HPDE6-E6E7 (cell line): ENCODE data around the gene SLC49A3.
"Not testable (repeated sequence)": the region's sequence is repeated elsewhere in the genome, so short reads cannot be mapped to it uniquely, and the experiment has no call there.

Source experiments
- DNase-seq: peaks from one replicate; pipeline ENCODE4 v3.0.0; 2011; ENCODE audit warnings: missing footprints; ENCODE audit errors: extremely low spot score

The SLC49A3 gene

DNA sequence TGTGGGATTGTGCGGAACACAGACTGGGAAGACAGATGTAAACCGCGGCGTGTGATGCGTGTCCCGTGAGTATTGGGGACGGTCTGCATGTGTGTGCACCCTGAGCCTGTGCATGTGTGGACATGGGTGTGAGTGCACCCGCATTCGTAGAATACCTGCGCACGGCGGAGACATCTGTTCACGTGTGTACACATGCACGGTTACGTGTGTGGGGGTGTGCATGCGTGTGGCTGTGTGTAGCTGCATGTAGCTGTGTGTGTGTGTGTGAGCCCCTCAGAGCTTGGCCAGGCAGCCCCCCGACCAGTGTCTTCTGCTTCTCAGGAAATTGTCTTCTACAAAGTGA is 34.5 kb downstream of the SLC49A3 start:
- no peak for DNase-seq

DNA sequence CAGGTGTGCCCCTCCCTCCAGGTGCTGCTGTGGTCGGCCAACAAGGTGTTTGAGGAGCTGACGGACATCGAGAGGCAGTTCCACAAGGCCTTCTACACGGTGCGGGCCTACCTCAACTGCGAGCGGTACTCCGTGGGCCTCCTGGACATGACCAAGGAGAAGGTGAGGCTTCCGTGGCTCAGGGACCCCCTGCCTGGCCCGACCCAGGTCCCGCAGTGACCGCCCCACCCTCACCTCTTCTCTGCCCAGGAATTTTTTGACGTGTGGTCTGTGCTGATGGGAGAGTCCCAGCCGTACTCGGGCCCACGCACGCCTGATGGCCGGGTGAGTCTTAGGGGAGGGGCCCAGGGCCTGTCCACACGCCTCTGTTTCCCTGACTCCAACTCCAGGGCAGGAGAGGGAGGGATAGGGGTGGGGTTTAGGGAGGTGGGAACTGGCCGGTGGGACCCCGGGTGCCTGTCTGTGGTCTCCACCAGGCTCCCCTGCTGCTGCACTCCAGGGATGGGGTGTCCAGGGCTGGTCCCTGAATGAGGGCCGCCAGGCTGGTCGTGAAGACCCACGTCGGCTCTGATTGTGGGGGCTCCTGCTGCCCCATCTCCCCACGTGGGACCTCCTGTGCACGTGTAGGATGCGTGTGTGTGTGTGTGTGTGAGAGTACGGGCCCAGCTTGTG is 35.0 kb downstream of the SLC49A3 start:
- DNase-seq = no peak

DNA sequence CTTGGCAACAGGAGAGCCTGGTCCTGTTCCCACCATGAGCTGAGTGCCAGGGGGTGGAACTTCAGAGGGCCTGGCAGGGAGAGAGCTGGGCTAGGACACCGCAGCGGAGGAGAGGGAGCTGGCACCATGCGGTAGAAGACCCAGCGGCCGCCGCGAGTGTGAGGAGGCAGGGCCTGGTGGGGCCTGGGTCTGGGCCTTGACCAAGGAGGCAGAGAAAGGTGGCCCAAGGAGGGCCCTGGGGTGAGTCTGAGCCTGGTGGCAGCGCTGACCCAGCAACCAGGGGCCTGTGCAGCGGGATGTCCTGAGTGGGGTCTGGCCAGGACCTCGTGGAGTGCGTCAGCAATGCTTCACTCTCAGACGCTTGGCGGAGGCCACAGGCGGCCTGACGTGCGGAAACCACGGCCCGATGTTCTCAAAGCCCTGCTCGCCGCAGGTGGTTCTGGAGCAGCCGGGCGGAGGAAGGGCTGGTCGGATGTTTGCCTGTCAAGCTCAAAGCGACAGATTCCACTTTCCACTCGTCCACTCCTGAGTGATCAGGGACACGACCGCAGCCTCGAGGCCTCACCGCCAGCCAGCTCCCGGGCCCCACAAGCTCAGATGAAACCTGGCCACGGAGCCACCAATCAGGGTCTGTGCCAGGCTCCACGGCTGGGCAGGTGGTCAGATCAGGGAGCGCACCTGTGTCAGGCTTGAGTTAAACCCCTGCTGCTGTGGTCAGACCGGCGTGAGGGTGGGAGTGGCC is 35.7 kb downstream of the SLC49A3 start:
- no peak for DNase-seq

DNA sequence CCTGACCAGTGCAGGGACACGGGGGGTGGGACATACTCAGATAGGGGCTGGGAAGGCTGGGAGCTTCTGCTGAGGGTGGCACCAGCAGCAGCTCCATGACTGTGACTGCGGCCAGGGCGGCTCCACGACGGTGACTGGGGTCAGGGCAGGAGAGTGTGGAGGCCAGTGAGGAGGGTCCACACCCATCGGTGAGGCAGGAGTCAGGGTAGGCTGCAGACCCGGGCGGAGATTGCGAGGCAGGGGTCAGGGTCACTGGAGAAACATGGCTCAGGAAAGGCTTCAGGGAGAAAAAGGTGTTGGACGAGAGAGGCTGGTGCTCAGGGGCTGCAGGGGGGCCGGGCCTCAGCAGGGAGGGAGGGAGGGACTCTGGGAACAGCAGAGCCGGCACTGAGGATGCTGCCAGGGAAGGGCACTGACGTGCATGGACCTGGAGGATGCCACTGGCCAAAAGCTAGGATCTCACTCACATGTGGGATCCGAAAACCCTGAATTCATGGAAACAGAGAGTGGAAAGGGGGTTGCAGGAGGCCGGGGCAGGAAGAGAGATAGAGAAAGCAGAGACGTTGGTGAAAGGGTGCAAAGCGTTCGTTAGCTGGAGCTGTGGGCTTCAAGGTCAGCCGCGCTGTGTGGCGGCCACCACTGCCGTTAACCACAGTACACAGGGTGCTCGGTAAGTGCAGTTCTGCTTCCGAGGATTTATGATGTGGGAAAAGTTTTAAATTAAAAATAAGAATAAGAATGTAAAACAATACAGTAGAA is 36.9 kb downstream of the SLC49A3 start:
- DNase-seq = no peak

DNA sequence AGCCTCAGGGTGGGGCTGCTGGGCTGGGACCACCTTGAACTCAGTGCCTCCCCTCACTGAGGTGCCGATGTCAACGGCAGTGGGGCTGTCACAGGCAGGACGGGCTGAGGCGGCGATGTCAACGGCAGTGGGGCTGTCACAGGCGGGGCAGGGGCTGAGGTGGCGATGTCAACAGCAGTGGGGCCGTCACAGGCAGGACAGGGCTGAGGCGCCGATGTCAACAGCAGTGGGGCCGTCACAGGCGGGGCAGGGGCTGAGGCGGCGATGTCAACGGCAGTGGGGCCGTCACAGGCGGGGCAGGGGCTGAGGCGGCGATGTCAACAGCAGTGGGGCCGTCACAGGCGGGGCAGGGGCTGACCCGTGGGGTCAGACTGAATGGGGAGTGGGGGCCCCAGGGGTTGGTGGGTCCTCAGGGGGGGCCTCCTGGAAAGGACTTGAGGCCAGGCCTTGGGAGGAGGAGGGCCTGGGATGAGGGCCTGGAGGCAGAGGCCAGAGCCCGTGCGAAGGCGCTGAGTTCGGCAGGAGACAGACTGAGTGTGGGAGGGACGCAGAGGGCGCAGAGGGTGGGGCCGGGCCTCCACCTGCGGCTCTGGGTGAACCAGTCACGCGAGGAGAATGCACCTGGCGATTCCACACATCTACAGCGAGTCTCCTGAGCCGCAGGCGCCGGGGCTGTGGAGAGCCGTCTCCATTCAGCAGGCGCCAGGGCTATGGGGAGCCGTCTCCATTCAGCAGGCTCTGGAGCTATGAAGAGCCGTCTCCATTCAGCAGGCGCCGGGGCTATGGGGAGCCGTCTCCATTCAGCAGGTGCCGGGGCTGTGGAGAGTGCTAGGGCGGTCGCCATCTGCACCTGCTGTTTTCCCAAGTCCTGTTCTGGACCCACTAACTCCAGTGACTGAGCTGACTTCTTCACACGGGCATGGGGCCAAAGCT is 37.7 kb downstream of the SLC49A3 start:
- DNase-seq = no peak

DNA sequence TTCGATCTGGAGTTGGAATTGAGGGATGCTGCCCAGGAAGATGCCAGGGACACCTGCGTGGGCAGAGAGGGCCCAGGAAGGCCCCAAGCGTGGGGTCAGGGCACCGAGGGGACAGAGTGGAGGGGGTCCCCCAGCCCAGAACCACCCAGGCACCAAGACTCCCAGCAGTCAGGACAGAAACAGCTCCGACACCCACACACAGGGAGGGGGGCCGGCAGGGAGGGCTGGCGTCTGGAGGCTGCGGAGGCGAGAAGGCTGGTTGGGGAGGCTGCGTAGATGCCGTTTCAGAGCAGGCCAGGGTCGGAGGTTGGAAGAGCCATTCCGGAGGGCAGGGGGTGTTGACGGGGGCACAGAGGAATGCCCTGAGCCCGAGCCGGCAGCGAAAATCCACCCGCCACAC is 38.5 kb downstream of the SLC49A3 start:
- no peak for DNase-seq

DNA sequence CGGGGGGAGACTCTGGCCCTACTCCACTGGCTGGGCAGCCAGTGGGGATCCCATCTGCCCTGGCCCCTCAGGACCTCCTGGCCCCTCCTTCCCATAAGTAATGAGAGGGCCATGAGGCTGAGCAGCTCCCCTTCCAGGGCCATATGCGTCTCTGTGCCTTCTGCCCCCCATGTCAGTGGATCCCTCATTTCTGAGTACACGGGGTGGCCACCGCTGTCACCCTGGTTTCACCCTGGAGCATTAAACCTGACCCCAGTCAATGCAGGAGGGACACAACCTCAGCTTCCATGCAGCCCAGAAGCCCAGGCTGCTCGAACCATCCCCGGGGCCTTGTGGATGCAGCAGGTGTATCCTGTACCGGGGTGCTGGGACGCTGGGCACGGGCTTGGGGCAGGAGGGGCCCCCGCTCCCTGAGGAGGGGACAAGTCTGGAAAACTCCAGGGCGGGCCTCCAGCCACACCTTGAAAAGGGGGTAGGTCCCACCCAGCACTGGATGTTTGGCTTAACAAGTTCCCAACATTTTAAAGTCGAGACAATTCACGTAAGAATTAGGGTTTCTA is 39.1 kb downstream of the SLC49A3 start:
- DNase-seq = no peak

DNA sequence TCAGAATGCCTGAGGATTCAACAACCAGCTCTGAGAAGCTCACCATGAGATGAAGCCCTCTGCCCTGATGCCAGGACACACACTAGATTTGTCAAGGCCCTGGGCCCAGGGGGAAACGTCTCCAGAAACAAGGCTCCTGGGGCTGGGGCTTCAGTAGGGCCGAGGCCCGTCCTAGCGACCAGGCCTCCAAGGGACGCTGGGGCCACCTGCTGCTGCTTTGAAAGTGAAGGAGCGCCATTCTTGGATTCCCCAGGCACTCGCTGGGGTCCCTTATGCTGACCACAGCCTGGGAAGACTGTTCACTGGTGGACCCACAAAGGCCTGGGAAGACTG is 39.7 kb downstream of the SLC49A3 start:
- no peak for DNase-seq

DNA sequence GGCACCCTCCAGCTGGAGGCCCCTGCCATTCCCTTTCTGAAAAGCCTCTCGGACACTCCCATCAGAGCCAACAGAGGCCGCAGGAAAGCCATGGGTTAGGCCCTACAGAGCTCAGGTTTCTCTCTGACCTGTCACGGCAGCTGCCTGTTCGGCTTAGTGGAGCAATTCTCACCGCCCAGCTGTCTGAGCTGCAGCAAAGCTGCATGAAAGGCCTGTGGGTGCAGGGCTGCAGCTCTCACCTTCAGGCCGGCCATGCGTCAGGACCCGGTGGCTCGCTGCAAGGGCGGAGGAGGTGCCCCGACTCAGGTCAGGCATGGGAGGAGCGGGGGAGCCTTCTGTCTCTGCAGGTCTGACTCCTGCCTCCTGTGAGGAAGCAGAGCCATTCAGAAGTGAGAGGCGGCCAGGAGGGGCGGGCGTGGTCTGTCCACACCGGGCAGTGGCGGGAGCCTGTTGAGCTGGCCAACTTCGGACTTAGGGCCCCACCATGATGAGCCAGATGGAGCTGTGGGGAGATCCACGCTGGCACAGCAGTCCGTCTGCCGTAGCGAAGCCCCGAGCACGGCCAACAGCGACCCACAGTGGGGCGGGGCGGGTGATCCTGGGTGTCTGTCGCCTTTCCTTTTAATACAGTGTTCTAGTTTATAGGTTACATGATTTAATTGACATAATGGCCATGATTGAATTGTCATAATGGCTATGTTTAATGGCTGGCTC is 40.2 kb downstream of the SLC49A3 start:
- DNase-seq = peak; percentile 11

DNA sequence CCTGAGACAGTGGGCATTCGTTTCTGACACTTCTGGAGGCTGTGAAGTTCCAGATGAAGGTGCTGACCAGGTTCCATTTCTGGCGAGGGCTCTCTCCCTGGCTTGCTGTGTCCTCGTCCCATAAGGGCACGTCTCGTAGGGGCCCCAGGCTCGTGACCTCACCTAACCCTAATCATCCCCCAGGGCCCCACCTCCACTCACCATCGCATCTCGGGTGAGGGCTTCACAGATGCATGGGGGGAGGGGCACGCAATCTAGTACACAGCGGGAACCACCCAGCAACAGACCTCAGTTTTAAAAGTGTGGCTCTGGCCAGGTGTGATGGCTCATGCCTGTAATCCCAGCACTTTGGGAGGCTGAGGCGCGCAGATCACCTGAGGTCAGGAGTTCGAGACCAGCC is 41.5 kb downstream of the SLC49A3 start:
- DNase-seq = no peak

DNA sequence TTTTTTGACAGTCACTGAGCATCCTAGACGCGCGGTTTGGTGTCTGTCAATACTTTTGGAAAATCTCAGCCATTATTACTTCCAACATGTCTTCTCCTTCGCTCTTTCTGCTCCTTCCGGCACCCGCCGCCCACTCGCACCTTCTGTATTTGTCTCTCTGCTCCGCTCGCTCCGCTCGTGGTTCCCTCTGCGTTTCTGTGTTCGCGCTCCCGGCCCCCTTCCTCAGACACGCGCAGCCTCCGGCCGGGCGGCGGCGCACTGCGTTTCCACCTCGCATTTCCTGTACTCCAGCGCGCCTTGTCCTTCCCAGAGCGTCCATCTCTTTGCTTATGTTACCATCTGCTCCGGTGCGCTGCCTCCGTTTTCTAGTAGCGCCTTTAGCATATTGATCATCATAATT is 42.5 kb downstream of the SLC49A3 start:
- no peak for DNase-seq

DNA sequence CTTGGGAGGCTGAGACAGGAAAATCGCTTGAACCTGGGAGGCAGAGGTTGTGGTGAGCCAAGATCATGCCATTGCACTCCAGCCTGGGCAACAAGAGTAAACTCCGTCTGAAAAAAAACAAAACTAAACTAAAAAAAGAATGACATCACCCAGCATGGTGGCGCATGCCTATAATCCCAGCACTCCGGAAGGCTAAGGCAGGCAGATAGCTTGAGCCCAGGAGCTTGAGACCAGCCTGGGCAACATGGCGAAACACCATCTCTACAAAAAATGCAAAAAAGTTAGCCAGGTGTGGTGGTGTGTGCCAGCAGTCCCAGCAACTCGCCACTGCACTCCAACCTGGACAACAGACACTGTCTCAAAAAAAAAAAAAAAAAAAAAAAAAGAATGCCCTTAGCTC is 46.6 kb downstream of the SLC49A3 start:
- not testable (repeated sequence) for DNase-seq

DNA sequence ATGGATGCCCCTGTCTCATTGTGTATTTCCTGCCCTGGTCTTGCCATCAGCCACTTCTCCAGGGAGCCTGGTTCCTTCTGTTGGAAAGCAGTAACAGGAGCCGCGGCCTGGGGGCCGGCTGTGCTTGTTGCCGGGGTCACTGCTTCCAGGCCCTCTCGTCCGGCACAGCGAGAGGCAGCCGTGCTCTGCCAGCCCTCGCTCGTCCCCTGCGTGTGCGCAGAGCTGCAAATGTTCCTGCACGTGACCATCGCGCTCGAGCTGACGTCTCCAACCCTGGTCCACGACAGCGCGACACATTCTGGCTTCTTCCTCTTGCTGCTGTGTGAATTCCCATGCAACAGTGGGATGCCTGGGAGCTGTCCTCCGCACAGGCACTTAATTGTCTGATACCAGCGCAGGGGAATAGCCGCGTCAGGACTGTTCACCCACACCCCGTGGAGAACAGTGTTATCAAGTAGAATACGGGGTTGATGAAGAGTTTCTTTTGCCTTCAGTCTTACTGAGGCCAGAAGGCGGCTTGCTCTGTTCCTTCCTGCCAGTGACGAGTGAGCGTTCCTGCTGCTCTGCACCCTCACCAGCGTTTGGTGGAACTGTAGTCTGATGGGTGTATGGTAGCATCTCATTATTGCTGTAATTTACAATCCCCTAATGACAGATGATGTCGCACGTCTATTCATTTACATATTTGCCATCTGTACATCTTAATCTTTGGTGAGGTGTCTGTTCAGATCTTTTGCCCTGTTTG is 51.2 kb downstream of the SLC49A3 start:
- no peak for DNase-seq

DNA sequence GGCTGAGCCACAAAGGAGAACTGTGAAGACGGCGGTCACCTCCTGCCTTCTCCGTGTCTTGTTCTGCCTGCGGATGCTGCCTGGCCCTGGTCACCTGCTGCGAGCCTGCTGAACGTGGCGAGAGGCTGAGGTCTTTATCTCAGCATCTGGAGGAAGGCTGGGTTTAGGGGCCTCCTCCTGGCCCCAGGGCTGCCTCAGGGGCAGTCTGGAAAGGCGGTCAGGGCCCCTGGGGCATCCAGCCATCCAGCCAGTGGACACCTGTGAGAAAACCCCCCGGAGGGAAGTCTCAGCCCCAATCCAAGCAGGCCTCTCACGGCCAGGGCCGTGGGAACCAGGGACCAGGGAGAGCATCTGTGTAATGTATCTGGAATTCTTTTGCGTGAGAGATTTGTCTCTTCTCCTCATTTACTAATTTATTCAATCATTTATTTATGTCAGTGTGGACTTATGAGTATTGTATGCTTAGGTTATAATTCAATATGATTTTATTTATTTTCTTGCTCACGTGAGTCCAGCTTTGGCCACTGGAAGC is 52.3 kb downstream of the SLC49A3 start:
- DNase-seq = no peak

DNA sequence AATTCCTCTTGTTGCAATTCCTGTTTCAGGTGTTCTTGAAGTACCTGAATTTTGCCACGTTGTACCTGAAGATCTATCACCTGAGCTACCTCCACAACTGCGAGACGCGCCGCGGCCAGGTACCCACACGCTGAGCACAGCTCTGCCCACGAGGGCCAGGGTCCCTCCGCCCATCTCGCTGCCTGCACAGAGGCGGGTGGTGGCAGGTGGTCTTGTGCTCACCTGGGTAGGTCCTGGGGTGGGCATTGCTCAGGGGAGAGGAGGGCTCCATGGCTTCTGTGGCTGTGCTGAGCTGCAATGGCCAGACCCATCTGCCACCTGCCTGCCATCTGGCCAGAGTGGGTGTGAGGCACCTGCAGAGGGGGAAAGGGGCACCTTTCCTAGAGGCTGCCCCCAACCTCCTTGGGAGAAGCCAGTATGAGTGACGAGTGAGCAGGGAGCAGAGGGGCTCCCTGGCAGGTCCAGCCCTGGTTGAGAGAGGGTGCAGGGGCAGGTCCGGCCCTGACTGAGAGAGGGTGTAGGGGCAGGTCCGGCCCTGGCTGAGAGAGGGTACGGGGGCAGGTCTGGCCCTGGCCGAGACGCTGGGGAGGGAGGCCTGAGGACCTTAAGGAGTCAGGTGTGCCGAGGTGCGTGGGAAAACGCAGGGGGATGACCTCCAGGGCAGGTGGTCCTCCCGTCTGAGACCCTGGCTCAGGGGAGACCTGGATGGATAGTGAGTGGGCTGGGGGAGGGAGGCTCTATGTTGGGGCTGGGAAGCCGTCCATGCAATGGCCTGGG is 52.9 kb downstream of the SLC49A3 start:
- DNase-seq = no peak

DNA sequence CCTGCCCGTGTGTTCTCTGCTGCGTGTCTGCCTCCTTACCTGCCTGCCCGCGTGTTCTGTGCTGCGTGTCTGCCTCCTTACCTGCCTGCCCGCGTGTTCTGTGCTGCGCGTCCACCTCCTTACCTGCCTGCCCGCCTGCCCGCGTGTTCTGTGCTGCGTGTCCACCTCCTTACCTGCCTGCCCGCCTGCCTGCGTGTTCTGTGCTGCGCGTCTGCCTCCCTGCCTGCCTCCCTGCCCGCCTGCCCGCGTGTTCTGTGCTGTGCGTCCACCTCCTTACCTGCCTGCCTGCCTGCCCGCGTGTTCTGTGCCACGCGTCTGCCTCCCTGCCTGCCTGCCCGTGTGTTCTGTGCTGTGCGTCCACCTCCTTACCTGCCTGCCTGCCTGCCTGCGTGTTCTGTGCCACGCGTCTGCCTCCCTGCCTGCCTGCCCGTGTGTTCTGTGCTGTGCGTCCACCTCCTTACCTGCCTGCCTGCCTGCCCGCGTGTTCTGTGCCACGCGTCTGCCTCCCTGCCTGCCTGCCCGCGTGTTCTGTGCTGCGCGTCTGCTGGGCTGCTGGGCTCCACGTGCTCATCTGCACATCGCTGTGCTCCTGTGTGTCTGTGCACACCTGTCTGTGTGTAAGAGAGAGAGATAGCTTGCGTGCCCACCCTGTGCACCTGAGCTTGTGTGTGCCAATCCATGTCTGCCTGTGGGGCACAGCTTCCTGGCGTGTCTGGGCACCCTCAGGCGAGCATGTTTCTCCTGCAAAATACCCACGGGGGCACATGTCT is 53.7 kb downstream of the SLC49A3 start:
- DNase-seq = not testable (repeated sequence)

DNA sequence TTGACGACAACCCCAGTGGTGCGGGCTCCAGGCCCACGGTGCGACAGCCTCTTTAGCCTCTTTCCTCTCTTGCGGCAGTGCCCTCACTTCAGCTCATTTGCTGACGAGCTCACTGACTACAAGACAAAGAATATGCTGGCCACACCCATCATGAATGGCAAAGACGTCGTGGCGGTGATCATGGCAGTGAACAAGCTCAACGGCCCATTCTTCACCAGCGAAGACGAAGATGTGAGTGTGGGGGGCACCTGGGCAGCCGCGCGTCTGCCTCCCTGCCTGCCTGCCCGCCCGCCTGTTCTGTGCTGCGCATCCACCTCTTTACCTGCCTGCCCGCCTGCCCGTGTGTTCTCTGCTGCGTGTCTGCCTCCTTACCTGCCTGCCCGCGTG is 54.4 kb downstream of the SLC49A3 start:
- no peak for DNase-seq

DNA sequence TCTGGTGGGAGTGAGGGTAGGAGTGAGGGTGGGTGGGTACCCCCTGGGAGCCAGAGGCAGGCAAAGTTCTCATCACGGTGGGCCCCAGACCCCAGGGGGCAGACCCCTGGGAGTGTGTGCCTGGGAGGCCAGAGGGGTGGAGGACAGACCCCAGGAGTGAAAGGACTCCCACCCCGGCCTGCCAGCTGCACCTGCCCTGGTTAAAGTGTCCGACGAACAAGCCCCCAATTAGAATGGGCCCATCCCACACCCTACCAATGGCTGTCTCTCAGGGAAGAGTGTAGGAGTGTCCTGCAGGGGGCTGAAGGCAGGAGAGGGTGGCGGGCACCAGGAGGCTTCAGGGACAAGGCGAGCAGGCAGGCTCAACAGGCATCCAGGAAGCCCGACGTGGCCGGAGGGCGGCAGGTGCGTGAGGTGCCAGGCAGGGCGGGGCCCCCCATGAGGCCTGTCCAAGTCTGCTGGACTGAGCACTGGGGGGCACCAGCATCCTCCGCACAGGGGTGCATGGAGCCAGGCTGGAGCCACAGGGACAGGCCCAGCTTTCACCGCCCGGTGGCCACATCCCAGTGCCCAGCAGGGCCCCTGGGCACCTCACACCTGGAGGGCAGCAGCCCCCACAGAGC is 54.9 kb downstream of the SLC49A3 start:
- DNase-seq = no peak
